ENCODE measurements around the gene PTPRE.

Gene PTPRE

DNA sequence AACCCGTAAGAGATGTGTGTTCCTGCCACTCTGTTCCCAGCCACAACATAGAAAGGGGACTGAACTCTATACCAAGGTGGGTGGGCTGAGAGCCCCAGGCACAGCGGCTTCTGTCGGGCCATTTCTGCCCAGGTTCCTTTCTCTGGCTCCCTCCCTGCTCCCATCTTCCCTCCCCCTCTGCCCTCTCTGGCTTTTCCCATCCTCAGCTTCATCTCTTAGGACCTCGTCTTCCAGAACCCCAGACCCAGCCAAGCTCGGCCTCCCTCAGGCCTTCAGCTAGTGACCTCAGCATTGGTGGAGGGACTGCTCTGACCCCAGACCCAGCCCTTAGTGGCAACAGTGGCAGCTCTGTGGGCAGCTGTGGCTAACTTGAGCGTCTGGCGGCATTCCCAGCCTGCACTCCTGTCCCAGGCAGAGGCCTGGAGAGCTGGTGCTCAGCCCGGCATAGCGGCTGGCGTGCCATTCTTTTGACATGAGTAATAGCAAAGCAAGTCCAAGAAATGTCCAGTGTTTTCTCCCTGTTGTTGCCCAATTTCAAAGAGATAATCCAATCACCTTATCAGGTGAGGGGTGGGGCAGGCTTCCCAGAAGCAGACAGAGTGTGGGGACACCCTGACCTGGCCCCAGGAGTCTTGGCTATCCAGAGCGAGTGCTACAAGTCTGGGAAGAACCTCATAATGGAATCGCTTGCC lies 15.9 kb downstream of the PTPRE start:
- no peaks in the 10 kb centered on the region for H3K36me3 Mint-ChIP-seq
- no peaks in the 10 kb centered on the region for H3K4me1 Mint-ChIP-seq (ENCODE audit: low read depth)
- H3K4me3 Mint-ChIP-seq = no peak overlapping the region
- no peaks in the 10 kb centered on the region for H3K27me3 Mint-ChIP-seq
- H3K27ac Mint-ChIP-seq = no peak overlapping the region
- no peaks in the 10 kb centered on the region for H3K9me3 Mint-ChIP-seq (ENCODE audit: low read depth)

GRCh38 chr10:127923646-127924045 lies 16.7 kb downstream of the PTPRE start:
- Mint-ChIP-seq H3K36me3 (no peaks in the 10 kb centered on the region), H3K4me1 (ENCODE audit: low read depth) (no peaks in the 10 kb centered on the region), H3K4me3 (no peak overlapping the region), H3K9me3 (ENCODE audit: low read depth) (no peaks in the 10 kb centered on the region), H3K27me3 (no peaks in the 10 kb centered on the region), H3K27ac (no peak overlapping the region)

DNA sequence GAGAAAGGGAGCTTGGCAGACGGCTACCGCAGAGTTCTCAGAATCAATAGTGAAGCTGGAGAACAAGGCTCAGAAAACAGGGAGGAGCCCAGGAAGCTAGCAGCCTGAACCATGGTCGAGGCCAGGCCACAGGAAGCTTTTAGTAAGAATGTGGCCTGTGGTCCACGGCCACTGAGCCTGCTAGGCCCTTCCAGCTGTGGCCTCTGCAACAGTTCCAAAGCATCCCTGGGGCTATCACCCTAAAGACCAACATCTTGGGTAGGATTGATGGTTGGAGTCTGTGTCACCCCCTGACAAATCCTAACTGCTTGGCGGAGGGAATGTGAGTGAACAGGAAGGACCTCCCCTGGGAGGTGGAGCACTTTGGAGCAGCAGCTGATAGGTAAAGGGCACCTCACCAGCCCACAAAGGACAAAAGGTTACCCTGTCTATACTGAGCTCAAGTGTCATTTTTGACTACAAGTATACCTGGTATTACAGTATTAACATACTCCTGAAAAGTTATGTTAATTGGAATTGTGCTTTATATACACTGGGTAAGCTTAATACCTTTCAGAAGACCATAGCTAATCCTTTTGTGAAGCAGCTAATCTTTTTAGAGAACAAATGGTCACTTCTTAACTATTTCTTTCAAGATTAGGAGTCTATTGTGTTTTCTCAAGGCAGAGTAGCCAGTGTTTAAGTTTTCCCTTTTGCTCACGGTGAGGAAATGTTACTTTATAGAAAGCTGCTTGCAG lies 18.7 kb downstream of the PTPRE start:
- Mint-ChIP-seq H3K27me3 (no peaks in the 10 kb centered on the region), H3K36me3 (no peaks in the 10 kb centered on the region), H3K4me1 (ENCODE audit: low read depth) (no peaks in the 10 kb centered on the region), H3K9me3 (ENCODE audit: low read depth) (no peaks in the 10 kb centered on the region), H3K27ac (no peak overlapping the region), H3K4me3 (no peak overlapping the region)

- Mint-ChIP-seq H3K9me3 (ENCODE audit: low read depth) (no peaks in the 10 kb centered on the region), H3K27ac (no peak overlapping the region), H3K27me3 (no peaks in the 10 kb centered on the region), H3K36me3 (no peaks in the 10 kb centered on the region), H3K4me3 (no peak overlapping the region), H3K4me1 (ENCODE audit: low read depth) (no peaks in the 10 kb centered on the region)
Measured at GRCh38 chr10:127926455-127926854, 19.6 kb downstream of the PTPRE start.

DNA sequence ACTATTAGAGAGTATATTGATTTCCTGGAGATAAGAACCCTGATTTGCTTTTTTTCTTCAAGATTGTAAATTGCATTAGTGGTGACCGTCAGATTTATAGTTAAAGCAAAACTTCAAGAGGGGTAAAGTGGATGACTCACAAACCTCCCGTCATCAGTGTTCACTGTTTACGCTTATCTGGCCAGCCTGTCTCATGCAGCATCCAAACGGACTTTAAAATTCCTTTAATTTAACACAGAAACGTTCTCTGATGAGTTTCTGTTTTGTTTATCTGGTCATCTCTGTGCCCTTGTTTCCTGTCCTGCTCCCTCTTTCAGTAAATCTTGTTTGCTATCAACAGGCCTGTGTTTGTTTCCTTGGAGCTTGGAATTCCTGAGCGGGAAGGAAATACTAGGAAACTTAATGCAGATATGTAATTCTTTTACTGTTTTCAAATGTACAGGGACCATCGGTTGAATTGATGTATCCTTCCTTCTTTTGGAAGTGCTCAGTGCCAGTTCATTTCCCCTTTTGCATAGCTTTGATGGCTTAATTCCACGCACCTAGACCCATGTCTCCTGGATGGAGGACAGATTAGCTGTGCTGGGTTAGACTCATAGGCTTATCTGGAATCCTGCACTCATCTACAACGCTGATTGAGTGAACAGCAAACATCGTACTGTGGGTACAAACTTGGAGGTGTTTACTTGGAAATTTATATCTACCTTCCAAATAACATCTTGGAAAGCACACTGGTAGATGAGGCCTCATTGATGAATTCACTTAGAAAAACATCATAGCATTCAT lies 21.3 kb downstream of the PTPRE start:
- Mint-ChIP-seq H3K36me3 (no peaks in the 10 kb centered on the region), H3K27me3 (no peaks in the 10 kb centered on the region), H3K9me3 (ENCODE audit: low read depth) (no peaks in the 10 kb centered on the region), H3K4me3 (no peak overlapping the region), H3K4me1 (ENCODE audit: low read depth) (no peaks in the 10 kb centered on the region), H3K27ac (no peak overlapping the region)

- no peak overlapping the region for H3K27ac Mint-ChIP-seq
- H3K4me3 Mint-ChIP-seq = no peak overlapping the region
- no peaks in the 10 kb centered on the region for H3K9me3 Mint-ChIP-seq (ENCODE audit: low read depth)
- peaks cover 3% of the 10 kb centered on the region for H3K27me3 Mint-ChIP-seq
- no peaks in the 10 kb centered on the region for H3K36me3 Mint-ChIP-seq
- no peaks in the 10 kb centered on the region for H3K4me1 Mint-ChIP-seq (ENCODE audit: low read depth)
Measured at GRCh38 chr10:127932521-127933270, 25.8 kb downstream of the PTPRE start.

- Mint-ChIP-seq H3K27me3 (peaks cover 3% of the 10 kb centered on the region), H3K4me1 (ENCODE audit: low read depth) (no peaks in the 10 kb centered on the region), H3K4me3 (no peak overlapping the region), H3K27ac (no peak overlapping the region), H3K9me3 (ENCODE audit: low read depth) (no peaks in the 10 kb centered on the region), H3K36me3 (no peaks in the 10 kb centered on the region)
Measured at GRCh38 chr10:127933271-127933670, 26.4 kb downstream of the PTPRE start.

DNA sequence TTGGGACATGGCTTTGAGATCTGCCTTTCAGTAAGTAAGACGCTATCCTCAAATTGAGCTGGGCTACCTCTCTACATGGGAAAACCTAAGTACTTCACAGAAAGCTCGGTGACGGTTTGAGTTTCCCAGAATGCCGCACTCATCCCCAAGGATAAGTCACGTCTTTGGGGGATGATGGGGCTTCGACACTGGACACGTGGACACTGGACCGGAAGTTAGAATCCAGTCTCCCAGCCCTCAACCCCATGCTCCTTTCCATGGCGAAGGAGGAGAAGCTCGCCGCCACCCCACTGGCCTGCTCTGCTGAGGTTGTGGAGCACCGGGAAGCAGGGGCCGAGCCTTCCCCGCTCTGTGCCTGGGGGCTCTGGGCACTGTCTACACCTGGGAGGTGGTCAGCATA lies 27.5 kb downstream of the PTPRE start:
- H3K36me3 Mint-ChIP-seq = no peaks in the 10 kb centered on the region
- no peaks in the 10 kb centered on the region for H3K4me1 Mint-ChIP-seq (ENCODE audit: low read depth)
- H3K4me3 Mint-ChIP-seq = no peak overlapping the region
- H3K9me3 Mint-ChIP-seq (ENCODE audit: low read depth) = no peaks in the 10 kb centered on the region
- peaks cover 3% of the 10 kb centered on the region for H3K27me3 Mint-ChIP-seq
- H3K27ac Mint-ChIP-seq = no peak overlapping the region

GRCh38 chr10:127935071-127935561 lies 28.2 kb downstream of the PTPRE start:
- Mint-ChIP-seq H3K27ac (no peak overlapping the region), H3K4me3 (no peak overlapping the region), H3K36me3 (no peaks in the 10 kb centered on the region), H3K9me3 (ENCODE audit: low read depth) (no peaks in the 10 kb centered on the region), H3K4me1 (ENCODE audit: low read depth) (no peaks in the 10 kb centered on the region), H3K27me3 (peaks cover 3% of the 10 kb centered on the region)

DNA sequence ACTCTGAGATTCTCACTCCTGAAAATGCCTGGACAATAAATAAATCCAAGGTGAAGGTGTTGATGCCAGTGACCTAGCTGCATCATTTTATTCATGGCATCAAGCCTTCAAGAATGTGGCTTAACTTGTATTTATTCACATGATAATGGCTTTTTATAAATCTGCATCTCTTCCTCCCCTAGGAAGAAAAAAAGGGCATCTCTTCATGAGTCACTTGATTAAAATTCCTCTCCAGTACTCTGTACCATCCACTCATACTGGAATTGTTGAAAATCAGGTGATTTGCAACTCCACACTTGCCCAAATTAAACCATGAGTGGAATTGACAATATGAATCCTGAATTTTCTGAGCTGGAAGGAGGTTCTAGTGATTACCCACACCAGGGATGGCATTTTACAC lies 30.2 kb downstream of the PTPRE start:
- Mint-ChIP-seq H3K4me1 (ENCODE audit: low read depth) (no peaks in the 10 kb centered on the region), H3K27ac (no peak overlapping the region), H3K36me3 (no peaks in the 10 kb centered on the region), H3K4me3 (no peak overlapping the region), H3K27me3 (peaks cover 3% of the 10 kb centered on the region), H3K9me3 (ENCODE audit: low read depth) (no peaks in the 10 kb centered on the region)

- Mint-ChIP-seq H3K27me3 (peaks cover 5% of the 10 kb centered on the region), H3K4me3 (no peak overlapping the region), H3K36me3 (no peaks in the 10 kb centered on the region), H3K9me3 (ENCODE audit: low read depth) (no peaks in the 10 kb centered on the region), H3K27ac (no peak overlapping the region), H3K4me1 (ENCODE audit: low read depth) (peaks cover 7% of the 10 kb centered on the region)
Measured at GRCh38 chr10:127937915-127938463, 31.1 kb downstream of the PTPRE start.

DNA sequence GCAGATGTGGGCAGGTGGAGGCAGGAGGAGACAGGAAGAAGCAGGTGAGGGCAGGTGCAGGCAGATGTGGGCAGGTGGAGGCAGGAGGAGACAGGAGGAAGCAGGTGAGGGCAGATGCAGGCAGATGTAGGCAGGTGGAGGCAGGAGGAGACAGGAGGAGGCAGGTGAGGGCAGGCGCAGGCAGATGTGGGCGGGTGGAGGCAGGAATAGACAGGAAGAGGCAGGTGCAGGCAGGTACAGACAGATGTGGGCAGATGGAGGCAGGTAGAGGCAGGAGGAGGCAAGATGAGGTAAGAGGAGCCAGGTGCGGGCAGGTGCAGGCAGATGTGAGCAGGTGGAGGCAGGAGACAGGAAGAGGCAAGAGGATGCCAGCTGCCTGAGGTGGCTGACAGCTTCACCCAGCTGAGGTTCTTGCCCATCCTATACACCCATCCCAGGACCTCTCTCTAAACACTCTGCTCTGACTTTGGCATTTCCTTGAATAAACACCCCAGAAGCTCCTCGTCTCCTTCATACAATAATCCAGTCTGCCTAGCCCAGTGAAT lies 33.0 kb downstream of the PTPRE start:
- no peaks in the 10 kb centered on the region for H3K36me3 Mint-ChIP-seq
- no peak overlapping the region for H3K4me3 Mint-ChIP-seq
- peaks cover 5% of the 10 kb centered on the region for H3K27me3 Mint-ChIP-seq
- H3K27ac Mint-ChIP-seq = no peak overlapping the region
- no peaks in the 10 kb centered on the region for H3K9me3 Mint-ChIP-seq (ENCODE audit: low read depth)
- peaks cover 13% of the 10 kb centered on the region for H3K4me1 Mint-ChIP-seq (ENCODE audit: low read depth)

- no peaks in the 10 kb centered on the region for H3K36me3 Mint-ChIP-seq
- H3K27ac Mint-ChIP-seq = no peak overlapping the region
- peaks cover 23% of the 10 kb centered on the region for H3K4me1 Mint-ChIP-seq (ENCODE audit: low read depth)
- no peak overlapping the region for H3K4me3 Mint-ChIP-seq
- H3K27me3 Mint-ChIP-seq = peaks cover 2% of the 10 kb centered on the region
- H3K9me3 Mint-ChIP-seq (ENCODE audit: low read depth) = no peaks in the 10 kb centered on the region
Measured at GRCh38 chr10:127940866-127941640, 34.1 kb downstream of the PTPRE start.

All from activated naive CD8-positive, alpha-beta T cell (primary cell).